ENCODE results near the gene NDUFA12. TPM values are rescaled to one million over a fixed set of nuclear protein-coding genes. Genes with fewer than 3 reads are reported as not detected.

Gene NDUFA12
- total RNA-seq, 1 donor from 2014 or later = 118 TPM

- H3K4me1 Mint-ChIP-seq (ENCODE audit: low read depth) = no peaks in the 10 kb centered on the region
- H3K4me3 Mint-ChIP-seq (ENCODE audit: low read depth) = no peak overlapping the region
- H3K27ac Mint-ChIP-seq = no peak overlapping the region
- no peaks in the 10 kb centered on the region for H3K36me3 Mint-ChIP-seq (ENCODE audit: low read depth)
- H3K9me3 Mint-ChIP-seq = no peaks in the 10 kb centered on the region
- DNase-seq (ENCODE audit: low spot score) = no peak
- peaks cover 2% of the 10 kb centered on the region for H3K27me3 Mint-ChIP-seq (ENCODE audit: low read depth)
- intact Hi-C loops (cut with micrococcal nuclease) = no loop called here
These were observed 78.3 kb downstream of the NDUFA12 start for GRCh38 chr12:94925206-94925605.

GRCh38 chr12:94922561-94922960, 80.9 kb downstream of the NDUFA12 start:
- intact Hi-C loops (cut with micrococcal nuclease) = no loop called here
- no peaks in the 10 kb centered on the region for H3K27me3 Mint-ChIP-seq (ENCODE audit: low read depth)
- no peaks in the 10 kb centered on the region for H3K4me1 Mint-ChIP-seq (ENCODE audit: low read depth)
- no peak overlapping the region for H3K27ac Mint-ChIP-seq
- H3K4me3 Mint-ChIP-seq (ENCODE audit: low read depth) = no peak overlapping the region
- no peak for DNase-seq (ENCODE audit: low spot score)
- H3K36me3 Mint-ChIP-seq (ENCODE audit: low read depth) = no peaks in the 10 kb centered on the region
- no peaks in the 10 kb centered on the region for H3K9me3 Mint-ChIP-seq

Other genes with a start within 250 kb of the NDUFA12 start
- 28.5 and 30.0 TPM in 2 replicates for gene NR2C1, start 69.9 kb upstream of the NDUFA12 start, total RNA-seq
- gene FGD6, start 213.8 kb upstream of the NDUFA12 start, total RNA-seq = 0.69 and 1.1 TPM in 2 replicates
- gene VEZT, start 214.1 kb upstream of the NDUFA12 start, total RNA-seq = 62.6 and 63.1 TPM in 2 replicates

Data from activated T-helper 2 cell treated with anti-CD3 and anti-CD28 coated beads, Interferon-gamma antibody, Interleukin-2, Interleukin-4, amounts not matched to agents 10 μg/mL and 5 μg/mL and 100 μg/mL, durations not matched to agents 14 hours and 24 hours and 36 hours (primary cell).